GM18867 (cell line): ENCODE data around the gene MAGEB1.

Experiments used
- ATAC-seq: cut with Tn5 transposase; IDR thresholded peaks from one replicate; pipeline ENCODE4 v1.9.1; 2021; ENCODE audit warnings: mild to moderate bottlenecking, moderate library complexity; ENCODE audit not compliant: unreplicated experiment

The MAGEB1 gene

DNA sequence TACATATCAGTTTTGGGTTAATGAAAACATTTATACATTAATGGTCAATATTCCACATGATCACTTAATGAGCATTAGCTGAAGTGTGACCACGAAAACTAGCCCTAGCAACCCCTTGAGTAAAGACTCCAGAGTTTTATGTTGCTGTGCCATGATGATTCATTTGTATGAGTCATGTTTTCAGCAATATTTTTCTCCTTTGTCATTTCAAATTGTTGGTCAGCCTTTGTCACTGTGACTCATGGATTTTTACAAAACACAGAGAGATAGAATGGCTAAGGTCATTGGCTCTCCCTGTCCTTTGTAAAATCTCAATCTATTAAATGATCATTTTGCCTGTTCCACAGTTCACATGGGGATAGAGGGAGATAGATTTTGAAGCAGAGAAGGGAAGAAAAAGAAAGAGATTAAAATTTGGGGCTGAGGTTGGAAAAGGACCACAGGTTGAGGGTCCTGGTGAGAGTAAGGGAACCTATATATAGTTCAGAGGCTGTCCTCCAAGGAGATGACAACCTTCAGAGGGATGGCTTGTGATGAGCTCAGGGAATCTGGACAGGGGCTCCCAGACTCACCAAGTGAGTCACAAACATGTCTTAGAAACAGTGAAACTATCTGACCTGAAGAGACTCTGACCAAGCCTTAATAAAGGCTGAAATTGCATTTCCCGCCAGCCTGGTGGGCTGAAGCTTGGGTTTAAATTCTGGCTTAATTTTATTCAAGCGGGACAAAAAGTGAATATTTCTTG lies 36.7 kb downstream of the MAGEB1 start:
- no peak for ATAC-seq

DNA sequence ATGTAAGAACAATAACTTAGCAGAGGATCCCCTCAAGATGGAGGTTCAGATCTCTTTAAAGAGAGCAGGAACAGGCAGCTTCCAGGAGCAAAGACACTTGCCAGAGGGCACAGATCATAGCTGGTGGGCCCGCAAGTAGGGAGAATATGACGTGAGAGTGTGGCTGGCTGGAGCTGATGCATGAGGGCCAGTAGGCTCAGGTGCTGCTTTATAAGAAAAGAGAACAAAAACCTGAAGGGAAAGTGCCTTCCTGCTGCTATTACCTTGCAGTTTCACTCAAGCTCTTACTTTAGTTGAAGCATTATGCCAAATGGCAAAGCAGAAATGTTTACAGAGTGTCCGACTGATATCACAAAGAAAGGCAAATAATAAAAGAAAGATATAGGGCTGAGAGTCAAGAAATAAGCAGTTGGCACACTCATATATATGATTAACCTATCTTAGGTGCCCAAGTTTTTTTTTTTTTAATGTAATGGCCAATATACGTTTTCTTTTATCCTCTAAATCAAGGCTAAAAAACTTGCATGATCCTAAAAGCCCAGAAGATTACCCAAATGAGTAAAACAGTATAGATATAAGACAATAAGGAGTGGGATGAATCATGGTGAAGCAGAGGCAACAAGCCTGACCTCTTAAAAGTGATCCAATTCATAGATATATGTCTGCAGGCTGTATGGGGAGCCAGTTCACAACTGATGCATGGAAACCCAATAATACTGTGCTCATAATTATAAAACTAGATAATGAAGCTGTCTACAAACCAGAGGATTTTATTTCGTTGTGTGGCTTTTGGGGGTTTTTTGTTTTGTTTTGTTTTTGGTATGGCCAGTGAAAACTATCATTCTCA lies 49.7 kb downstream of the MAGEB1 start:
- ATAC-seq = peak; percentile 58

DNA sequence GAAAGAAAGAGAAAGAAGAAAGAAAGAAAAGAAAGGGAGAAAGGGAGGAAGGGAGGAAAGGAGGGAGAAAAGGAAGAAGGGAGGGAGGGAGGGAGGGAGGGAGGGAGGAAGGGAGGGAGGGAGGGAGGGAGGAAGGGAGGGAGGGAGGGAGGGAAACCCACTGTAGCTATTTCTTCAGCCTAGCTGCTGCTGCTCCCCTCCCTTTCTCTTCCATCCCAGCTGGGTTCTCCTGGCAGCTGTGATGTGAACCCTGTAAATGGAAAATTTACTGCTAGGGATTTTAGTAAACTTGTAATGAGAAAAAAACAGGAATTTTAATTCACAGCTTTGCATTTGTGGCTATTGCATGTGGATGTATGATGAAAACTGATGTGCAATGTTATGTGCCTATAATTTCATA lies 54.3 kb downstream of the MAGEB1 start:
- no peak for ATAC-seq
